Fibroblast of lung (primary cell): ENCODE data around the gene NMBR.

ENCODE experiments used
- EZH2 ChIP-seq: IDR thresholded peaks from 2 replicates; pipeline ENCODE4 v1.5.1; 2012; ENCODE audit warnings: low read length, control low read depth, mild to moderate bottlenecking; ENCODE audit errors: missing control alignments
- TF ChIP-seq, protein P1 (sequence below), 2 donors: IDR thresholded peaks in 1 of 2; conservative IDR thresholded peaks in 1 of 2; 1 replicate in 1 of 2; 2 replicates in 1 of 2; pipeline ENCODE4 v1.5.1; 2011 to 2012; ENCODE audit warnings: low read length in 2 of 2, control low read depth in 1 of 2, inconsistent platforms in 1 of 2, low read depth in 1 of 2, mild to moderate bottlenecking in 1 of 2

DNA sequence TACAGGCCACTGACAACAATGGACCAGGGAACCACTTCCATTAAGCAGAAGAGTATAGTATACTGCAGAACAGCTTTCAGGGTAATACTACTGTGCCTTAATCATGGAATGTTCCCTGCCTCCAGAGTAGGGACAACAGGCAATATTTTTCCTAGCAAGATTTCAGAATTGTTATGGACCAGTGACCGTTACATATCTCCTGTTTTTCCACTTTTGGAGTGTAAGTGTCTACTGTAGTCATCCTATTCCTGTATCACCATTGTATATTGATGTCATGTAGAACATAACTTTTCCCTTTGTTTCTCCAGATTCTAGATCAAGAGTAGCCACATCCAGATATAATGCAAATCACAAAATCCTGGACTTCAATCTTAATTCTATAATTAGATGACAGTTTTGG, 16.1 kb downstream of the NMBR start:
- TF ChIP-seq, protein P1, sequence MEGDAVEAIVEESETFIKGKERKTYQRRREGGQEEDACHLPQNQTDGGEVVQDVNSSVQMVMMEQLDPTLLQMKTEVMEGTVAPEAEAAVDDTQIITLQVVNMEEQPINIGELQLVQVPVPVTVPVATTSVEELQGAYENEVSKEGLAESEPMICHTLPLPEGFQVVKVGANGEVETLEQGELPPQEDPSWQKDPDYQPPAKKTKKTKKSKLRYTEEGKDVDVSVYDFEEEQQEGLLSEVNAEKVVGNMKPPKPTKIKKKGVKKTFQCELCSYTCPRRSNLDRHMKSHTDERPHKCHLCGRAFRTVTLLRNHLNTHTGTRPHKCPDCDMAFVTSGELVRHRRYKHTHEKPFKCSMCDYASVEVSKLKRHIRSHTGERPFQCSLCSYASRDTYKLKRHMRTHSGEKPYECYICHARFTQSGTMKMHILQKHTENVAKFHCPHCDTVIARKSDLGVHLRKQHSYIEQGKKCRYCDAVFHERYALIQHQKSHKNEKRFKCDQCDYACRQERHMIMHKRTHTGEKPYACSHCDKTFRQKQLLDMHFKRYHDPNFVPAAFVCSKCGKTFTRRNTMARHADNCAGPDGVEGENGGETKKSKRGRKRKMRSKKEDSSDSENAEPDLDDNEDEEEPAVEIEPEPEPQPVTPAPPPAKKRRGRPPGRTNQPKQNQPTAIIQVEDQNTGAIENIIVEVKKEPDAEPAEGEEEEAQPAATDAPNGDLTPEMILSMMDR (conservative IDR thresholded peaks at IDR 0.05 in 1 of 2, IDR thresholded peaks at IDR 0.05 in 1 of 2; ENCODE audit: low read depth in 1 of 2, low read length in 2 of 2) = no peak
- TF ChIP-seq EZH2 = no peak
